OCI-LY3 (cell line): ENCODE data around the gene KRT15.

ENCODE experiments used
- CTCF ChIP-seq: fragments of 200-600, 300-600 bp; sonication (generic); IDR thresholded peaks from 2 replicates; pipeline ENCODE4 v1.5.1; 2014; ENCODE audit warnings: antibody characterized with exemption, low read length, low read depth
- EZH2phosphoT487 ChIP-seq: fragments of 200-600 bp; shearing (Covaris generic); IDR thresholded peaks from 2 replicates; pipeline ENCODE4 v1.6.1; 2018; ENCODE audit warnings: antibody characterized with exemption, mixed run types, low read depth

- TF ChIP-seq CTCF (no peak), EZH2phosphoT487 (no peak)
Measured at GRCh38 chr17:41475421-41475820, 43.3 kb downstream of the KRT15 start.
